Gastroesophageal sphincter (tissue), 3 donors: ENCODE data around the gene E4F1.

ENCODE experiments used
- POLR2A ChIP-seq, 2 donors: fragments of 450-650 bp; IDR thresholded peaks; one replicate each; pipeline ENCODE4 v1.6.1; 2017; ENCODE audit warnings: antibody characterized with exemption in 2 of 2, mild to moderate bottlenecking in 2 of 2, moderate library complexity in 1 of 2
- TF ChIP-seq, protein P1 (sequence below), 4 experiments: fragments of 200-600 bp in 2 of 4; fragments of 450-650 bp in 2 of 4; sonication (generic) in 1 of 4; IDR thresholded peaks; one replicate each; pipeline ENCODE4 v1.5.1; 2017 to 2019; ENCODE audit warnings: antibody characterized with exemption in 4 of 4, mild to moderate bottlenecking in 2 of 4, moderate library complexity in 2 of 4

- TF ChIP-seq POLR2A (IDR thresholded peaks at IDR 0.05): no peak
- TF ChIP-seq, protein P1, sequence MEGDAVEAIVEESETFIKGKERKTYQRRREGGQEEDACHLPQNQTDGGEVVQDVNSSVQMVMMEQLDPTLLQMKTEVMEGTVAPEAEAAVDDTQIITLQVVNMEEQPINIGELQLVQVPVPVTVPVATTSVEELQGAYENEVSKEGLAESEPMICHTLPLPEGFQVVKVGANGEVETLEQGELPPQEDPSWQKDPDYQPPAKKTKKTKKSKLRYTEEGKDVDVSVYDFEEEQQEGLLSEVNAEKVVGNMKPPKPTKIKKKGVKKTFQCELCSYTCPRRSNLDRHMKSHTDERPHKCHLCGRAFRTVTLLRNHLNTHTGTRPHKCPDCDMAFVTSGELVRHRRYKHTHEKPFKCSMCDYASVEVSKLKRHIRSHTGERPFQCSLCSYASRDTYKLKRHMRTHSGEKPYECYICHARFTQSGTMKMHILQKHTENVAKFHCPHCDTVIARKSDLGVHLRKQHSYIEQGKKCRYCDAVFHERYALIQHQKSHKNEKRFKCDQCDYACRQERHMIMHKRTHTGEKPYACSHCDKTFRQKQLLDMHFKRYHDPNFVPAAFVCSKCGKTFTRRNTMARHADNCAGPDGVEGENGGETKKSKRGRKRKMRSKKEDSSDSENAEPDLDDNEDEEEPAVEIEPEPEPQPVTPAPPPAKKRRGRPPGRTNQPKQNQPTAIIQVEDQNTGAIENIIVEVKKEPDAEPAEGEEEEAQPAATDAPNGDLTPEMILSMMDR (IDR thresholded peaks at IDR 0.05): no peak
Observed at GRCh38 chr16:2270070-2270462, 46.7 kb downstream of the E4F1 start.
